Activated CD4-positive, CD25-positive, alpha-beta regulatory T cell treated with anti-CD3 and anti-CD28 coated beads, Interleukin-2, amount 50 U/mL, for 16 hours (primary cell): ENCODE measurements around the gene COX19.
A peak's percentile ranks its signal among the peaks of the same experiment; 100 is the strongest.

ENCODE experiments used
- DNase-seq: peaks from one replicate; pipeline ENCODE4 v3.0.0-alpha.2; 2020; ENCODE audit warnings: low read depth, low spot score

The COX19 gene

GRCh38 chr7:974820-975681 lies at the start of gene COX19:
COX19 (minus strand) TSS chr7:975549; CDS start chr7:975509, 40 bp downstream.
- peak; percentile 81 for DNase-seq

- DNase-seq = no peak
Observed at GRCh38 chr7:1024331-1024841, 49.0 kb upstream of the COX19 start.

GRCh38 chr7:1022801-1023465 lies 47.6 kb upstream of the COX19 start:
- no peak for DNase-seq

DNA sequence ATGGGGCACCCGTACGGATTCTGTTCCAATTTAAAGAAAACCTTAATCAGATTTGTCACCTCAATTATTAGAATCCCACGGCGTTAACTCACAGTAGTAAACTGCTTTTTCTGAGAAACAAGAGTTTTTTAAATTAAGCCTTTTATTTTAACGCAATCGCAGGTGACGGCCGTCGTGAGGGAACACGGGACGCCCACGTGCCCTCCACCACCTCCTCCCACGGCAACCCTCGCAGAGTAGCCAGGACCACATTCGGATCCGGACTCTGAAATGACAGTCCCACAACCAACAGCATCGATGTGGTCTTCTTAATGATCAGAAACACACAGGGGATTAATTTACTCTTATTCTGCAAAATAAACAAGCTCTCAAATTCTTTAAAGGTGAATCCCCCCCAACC lies 47.0 kb upstream of the COX19 start:
- DNase-seq = no peak

- DNase-seq = no peak
Observed at GRCh38 chr7:1021931-1022330, 46.6 kb upstream of the COX19 start.

DNA sequence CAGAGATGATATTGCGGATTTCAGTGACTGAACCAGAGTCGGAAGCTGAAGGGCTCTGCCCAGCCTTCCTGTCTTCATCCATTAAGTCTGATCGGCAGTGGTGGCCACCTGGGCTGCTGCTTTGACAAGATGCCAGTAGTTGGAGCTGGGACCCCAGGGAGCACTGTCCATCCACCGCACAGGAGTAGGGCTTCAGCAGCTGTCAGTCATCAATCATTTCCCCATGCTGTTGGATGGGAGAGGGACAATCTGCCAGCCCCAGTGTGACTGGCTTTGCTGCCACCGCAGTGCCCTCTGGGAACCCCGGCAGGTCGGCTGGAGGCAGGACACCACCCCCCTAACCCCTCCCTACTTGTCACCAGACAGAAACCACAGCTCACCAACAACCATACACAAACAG lies 46.0 kb upstream of the COX19 start:
- no peak for DNase-seq

DNA sequence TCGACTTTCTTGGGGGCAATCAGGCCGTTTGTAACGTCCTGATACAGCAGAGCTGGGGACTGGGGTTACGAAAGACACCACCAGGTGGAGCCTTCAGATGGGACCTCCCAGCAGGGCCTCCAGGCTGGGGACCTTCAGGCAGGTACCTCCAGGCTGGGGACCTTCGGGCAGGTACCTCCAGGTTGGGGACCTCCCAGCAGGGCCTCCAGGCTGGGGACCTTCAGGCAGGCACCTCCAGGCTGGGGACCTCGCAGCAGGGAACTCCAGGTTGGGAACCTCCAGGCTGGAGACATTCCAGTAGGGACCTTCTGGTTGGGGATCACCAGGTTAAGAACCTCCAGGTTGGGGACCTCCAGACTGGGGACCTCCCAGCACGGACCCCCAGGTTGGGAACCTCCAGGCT lies 45.5 kb upstream of the COX19 start:
- no peak for DNase-seq

DNA sequence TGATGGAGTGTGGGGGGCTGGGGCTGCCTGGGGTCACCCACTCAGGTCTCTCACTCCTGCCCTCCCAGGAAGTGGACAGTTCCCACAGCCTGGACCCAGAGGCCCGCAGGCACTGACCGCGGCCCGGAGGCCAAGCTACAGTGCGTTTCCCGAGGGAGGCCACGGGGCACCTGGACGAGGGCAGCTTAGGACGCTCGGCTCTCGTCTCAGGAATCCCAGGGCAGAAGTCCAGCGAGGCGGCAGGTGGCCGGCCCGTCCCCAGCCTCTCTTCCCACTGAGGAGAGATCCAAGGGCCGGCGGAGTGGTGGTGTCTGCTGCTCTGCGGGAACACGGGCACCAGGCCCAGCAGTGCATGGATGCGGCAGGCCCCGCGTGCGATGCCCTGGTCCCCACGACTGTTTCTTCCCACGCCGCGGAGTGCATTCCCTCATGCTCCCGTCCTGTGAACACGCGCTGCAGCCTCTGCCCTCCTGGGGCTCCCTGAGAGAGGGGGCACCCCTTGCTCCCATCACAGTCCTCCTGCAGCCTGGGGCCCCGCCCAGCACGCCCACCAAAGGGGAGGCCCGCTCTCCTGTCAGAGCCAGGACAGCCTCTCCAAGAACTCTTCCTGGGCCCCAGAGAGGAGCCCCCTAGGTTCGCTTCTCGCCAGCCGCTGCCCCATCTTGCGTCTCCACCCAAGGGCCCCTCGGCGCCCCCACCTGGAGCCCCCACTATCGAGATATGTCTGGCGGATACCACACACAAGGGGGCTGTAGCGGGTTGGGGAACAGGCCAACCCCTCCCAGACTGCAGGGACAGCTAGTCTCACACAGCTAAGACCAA lies 44.7 kb upstream of the COX19 start:
- DNase-seq = no peak

- DNase-seq = no peak
Observed at GRCh38 chr7:1019255-1019785, 44.0 kb upstream of the COX19 start.

DNA sequence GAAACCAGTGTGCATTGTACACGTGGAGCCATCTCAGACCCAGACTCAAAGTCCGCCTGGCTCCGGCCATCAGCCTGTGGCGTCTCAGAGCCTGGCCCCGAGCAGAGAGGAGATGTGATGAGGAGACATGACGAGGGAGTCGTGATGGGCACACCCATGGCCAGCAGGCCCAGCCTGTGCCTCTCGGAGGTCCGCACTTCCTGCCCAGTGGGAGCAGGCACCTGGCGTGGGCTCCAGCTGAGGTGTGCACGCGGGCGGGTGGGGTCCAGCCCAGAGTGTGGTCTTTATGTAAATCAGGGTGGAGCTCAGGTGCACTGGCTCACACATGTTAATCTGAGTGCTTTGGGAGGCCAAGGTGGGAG lies 43.0 kb upstream of the COX19 start:
- DNase-seq = no peak

DNA sequence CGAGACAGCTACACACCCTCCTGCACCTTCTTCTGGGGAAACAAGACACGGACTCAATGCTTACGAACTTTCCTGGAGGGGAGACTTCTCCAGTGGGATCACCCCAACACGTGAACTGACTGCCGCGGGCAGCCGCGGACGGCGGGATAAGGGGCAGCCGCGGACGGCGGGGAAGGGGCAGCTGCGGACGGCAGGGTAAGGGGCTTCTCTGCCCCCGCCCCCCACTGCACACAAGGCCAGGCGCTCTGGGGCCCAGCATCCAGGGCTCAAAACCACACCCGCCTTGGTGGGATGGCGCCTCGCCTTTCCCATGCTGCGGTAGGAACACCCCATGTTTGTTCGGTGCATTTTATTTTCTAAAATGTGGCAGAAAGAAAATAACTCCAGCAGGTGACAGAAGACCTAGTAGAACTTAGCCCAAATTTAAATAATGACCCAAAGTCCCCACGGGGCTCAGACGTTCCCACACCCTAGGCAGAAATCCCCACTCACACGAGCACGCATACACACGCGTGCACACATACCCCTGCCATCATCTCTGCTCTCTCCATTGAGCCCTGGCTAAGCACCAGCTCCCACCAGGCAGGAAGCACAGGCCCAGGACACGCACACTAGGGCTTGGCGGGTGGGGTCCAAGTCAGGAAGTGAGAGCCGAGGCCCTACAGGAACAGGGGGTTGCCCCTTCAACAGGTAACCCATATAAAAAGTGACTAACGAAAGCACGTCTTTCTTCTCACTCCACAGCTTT lies 42.4 kb upstream of the COX19 start:
- no peak for DNase-seq

DNA sequence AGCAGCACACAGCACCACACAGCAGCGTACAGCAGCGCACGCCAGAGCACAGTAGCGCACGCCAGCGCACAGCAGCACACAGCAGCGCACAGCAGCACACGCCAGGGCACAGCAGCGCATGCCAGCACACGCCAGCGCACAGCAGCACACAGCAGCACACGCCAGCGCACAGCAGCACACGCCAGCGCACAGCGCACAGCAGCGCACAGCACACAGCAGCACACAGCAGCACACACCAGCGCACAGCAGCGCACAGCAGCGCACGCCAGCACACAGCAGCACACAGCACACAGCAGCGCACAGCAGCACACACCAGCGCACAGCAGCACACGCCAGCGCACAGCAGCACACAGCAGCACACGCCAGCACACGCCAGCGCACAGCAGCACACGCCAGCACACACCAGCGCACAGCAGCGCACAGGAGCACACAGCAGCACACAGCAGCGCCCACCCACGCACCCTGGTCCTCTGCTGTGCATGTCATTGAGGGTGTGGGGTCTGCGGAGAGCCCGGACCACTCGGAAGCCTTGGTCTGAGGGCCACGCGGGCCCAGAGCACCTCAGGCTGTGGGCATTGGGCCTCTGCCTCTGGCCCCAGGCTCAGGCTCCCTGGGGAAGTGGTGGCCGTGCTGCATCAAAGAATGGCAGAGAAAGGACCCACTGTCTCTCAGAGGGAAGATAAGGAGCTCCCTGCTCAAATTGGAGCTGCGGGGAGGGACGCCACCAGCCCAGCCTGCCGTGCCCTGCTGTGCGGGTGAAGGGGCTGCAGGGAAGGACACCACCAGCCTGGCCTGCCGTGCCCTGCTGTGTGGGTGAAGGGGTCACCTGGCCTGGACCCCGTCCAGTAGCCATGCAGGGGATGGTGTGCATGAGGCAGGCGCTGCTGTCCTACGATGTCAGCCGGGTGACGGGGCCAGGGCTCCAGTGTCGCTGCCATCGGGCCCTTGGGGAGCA lies 41.5 kb upstream of the COX19 start:
- DNase-seq = no peak

- DNase-seq = no peak
Observed at GRCh38 chr7:1015196-1016121, 40.1 kb upstream of the COX19 start.

GRCh38 chr7:1014681-1015080 lies 39.3 kb upstream of the COX19 start:
- no peak for DNase-seq

GRCh38 chr7:1013581-1013980 lies 38.2 kb upstream of the COX19 start:
- no peak for DNase-seq

DNA sequence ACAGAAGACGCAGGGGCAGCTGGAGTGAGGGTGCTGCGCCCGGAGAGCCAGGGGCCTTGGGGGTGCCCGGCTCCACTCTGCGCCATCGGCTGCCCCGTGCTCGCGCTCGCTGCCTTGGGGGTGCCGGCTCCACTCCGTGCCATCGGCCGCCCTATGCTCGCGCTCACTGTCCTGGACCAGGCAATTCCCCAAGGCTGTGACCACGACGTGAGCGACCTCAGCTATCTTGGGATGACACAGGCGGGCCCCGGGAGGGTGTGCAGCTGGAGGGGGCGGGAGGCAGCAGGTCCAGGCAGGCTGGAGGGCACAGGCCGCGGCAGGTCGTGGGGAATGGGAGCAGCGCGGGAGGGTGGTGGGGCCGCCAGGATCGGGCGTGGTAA lies 37.4 kb upstream of the COX19 start:
- DNase-seq = no peak

DNA sequence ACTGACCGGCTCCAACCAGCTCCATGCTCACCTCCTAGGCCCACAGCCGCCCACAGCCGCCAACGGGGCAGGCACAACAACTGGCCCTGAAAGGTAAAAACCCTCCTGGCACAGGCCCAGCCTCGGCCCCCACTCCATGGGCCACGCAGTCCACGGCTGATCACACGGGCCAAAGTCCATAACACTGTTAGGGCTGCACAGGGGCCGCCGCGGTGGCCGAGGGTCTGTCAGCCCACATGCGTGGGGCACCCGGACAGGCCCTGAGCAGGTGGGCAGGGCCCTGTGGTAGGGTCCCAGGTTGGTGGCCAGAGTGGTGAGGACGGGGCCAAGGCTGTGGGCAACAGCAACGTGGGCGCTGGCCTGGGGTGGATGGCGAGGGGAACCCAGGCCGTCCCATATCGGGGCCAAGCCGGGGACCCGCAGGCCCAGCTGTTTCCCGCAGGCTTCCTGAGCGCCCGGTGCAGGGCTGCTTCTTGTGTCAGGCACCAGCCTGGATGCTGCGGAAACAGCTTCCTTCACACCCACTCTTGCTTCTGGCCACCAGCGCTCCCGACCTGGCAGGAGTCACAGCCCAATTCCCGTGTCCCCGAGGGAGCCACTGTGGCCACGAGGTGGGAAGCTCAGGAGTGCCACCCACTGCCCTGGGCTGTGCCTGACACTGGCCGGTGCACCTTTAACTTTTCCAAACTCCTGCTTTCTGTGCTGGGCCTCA lies 36.8 kb upstream of the COX19 start:
- no peak for DNase-seq

DNA sequence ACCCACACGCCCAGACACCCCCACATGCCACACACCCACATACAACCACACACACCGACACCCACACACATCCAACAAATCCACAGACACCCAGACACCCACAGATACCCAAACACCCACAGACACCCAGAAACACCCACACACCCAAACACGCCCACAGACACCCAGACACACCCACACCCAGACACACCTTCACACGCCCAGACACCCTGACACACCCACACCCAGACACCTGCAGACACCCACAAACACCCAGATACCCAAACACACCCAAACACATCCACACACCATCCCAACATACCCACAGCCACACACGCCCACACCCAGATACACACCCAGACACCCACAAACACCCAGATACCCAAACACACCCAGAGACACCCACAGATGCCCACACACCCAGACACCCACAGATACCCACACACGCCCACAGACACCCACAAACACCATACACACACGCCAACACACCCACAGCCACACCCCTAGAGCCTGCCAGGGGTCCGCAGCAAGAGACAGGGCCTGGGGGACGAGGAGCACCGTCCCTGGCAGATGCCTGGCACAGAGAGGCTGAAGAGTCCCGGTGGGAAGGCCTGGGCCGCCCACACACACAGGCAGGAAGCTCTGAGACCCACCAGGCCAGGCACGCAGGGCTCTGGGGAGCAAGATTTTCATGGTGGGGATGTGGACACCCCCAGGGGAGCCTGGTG lies 36.1 kb upstream of the COX19 start:
- DNase-seq = no peak
